SK-N-SH (cell line): ENCODE data around the gene CCP110.

Experiments
- POLR2AphosphoS5 ChIP-seq: IDR thresholded peaks from 2 replicates; pipeline ENCODE4 v1.6.1; 2012; ENCODE audit warnings: low read depth, low read length
- SMC3 ChIP-seq: IDR thresholded peaks from 2 replicates; pipeline ENCODE4 v1.6.1; 2012; ENCODE audit warnings: low read depth, low read length, improper control_type of control experiment
- TAF1 ChIP-seq: IDR thresholded peaks from 2 replicates; pipeline ENCODE4 v1.6.1; 2012; ENCODE audit warnings: low read depth, mild to moderate bottlenecking, low read length, moderate library complexity, borderline replicate concordance
- TF ChIP-seq, protein P1 (sequence below): fragments of 200-600 bp; sonication (generic); IDR thresholded peaks from 2 replicates; pipeline ENCODE4 v1.6.1; 2017; ENCODE audit warnings: antibody characterized with exemption, mild to moderate bottlenecking, moderate library complexity
- TF ChIP-seq, protein P2 (sequence below): IDR thresholded peaks from 2 replicates; pipeline ENCODE4 v1.4.0; 2012; ENCODE audit warnings: low read depth, borderline replicate concordance

GRCh38 chr16:19474617-19475016 lies 49.1 kb upstream of the CCP110 start:
- TF ChIP-seq SMC3 (no peak), TAF1 (no peak), POLR2AphosphoS5 (no peak)
- TF ChIP-seq, protein P1, sequence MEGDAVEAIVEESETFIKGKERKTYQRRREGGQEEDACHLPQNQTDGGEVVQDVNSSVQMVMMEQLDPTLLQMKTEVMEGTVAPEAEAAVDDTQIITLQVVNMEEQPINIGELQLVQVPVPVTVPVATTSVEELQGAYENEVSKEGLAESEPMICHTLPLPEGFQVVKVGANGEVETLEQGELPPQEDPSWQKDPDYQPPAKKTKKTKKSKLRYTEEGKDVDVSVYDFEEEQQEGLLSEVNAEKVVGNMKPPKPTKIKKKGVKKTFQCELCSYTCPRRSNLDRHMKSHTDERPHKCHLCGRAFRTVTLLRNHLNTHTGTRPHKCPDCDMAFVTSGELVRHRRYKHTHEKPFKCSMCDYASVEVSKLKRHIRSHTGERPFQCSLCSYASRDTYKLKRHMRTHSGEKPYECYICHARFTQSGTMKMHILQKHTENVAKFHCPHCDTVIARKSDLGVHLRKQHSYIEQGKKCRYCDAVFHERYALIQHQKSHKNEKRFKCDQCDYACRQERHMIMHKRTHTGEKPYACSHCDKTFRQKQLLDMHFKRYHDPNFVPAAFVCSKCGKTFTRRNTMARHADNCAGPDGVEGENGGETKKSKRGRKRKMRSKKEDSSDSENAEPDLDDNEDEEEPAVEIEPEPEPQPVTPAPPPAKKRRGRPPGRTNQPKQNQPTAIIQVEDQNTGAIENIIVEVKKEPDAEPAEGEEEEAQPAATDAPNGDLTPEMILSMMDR, result no peak
- TF ChIP-seq, protein P2, sequence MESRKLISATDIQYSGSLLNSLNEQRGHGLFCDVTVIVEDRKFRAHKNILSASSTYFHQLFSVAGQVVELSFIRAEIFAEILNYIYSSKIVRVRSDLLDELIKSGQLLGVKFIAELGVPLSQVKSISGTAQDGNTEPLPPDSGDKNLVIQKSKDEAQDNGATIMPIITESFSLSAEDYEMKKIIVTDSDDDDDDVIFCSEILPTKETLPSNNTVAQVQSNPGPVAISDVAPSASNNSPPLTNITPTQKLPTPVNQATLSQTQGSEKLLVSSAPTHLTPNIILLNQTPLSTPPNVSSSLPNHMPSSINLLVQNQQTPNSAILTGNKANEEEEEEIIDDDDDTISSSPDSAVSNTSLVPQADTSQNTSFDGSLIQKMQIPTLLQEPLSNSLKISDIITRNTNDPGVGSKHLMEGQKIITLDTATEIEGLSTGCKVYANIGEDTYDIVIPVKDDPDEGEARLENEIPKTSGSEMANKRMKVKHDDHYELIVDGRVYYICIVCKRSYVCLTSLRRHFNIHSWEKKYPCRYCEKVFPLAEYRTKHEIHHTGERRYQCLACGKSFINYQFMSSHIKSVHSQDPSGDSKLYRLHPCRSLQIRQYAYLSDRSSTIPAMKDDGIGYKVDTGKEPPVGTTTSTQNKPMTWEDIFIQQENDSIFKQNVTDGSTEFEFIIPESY, result no peak
